GM21360 (cell line): ENCODE data around the gene MRPL36.
"Not testable (repeated sequence)": the region's sequence is repeated elsewhere in the genome, so short reads cannot be mapped to it uniquely, and the experiment has no call there.

Source experiments
- ATAC-seq: cut with Tn5 transposase; IDR thresholded peaks from one replicate; pipeline ENCODE4 v1.9.1; 2021; ENCODE audit warnings: mild to moderate bottlenecking, moderate library complexity; ENCODE audit not compliant: unreplicated experiment

Gene MRPL36

DNA sequence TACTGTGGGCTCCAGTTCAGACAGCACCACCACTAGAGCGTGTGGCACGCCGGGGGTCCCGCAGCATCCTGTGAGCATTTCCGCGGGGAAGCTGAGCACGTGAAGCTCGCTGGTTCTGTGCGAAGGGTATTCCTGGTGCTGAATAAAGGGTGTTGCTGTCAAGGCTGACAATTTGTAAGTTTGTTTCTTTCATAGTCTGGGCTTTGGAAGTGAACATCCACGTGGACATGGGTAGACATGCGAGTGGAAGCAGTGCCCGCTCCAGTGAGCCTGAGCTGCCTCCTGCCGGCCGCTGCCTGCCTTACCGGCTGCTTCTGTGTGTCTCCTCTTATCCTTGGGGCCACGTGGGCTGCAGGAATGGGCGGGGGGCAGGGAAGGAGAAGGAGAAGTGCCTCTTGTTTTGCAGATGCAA lies 16.2 kb upstream of the MRPL36 start:
- ATAC-seq: no peak

DNA sequence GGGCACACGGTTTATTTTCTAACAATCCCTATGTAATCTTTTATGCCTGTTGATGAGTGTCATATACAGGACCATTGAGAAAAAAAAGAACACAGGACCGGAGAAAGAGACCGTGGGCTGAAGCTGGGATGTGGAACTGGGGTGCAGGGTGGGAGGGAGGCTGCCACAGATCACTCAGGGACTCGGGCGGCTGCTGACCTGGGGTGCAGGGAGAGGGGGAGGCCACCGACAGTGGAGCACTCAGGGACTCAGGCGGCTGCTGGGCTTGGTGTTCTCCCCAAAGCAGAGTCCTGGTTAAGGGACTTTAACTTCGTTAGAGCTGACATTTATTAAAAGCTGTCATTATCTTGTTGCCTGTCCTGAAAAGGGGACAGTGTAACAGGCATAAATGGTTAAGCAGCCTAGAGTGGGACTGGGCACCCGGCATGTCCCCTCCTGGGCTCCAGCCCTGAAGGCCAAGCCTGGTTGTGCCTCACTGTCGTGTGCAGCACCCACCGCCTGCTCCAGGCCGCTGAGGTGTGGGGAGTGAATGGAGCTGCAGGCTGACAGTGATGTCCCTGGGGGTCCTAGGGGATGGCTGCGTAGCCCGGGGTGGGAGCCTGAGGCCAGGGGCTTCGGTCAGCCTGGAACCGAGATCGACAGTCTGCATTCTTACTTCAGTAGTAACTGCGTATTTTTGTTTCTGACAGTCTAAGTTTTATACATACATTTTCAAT lies 15.6 kb upstream of the MRPL36 start:
- ATAC-seq: no peak

DNA sequence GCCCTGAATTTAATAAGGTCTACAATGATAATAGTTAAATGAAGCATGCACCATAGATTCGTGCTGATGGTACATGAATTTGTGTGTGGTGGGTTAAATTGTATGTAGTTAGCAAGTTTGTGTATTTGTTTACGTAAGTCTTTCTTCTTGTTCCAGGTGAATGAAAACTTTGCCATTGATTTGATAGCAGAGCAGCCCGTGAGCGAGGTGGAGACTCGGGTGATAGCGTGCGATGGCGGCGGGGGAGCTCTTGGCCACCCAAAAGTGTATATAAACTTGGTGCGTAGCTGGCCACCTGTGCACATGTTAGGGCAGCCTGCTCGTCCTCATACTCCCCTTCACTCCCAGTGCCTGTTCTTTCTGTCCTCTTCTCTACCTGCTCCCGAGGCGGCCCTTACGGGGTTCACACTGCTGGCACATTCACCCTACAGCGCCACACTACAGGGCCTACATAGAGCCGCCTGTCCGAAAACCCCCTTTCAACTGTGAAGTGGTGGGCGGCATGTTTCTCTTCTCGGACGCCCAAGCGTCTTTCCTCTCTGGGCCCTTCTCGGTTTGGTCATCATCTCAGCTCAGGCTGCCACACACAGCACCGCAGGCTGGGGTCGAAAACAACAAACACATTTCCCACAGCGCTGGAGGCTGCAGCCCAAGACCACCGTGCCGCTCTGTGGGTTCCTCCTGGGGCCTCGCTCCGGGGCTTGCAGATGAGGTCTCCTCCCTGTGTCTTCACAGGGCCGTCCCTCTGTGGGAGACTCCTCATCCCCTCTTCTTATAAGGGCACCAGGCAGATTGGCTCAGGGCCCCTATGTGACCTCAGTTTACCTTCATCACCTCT lies 14.8 kb upstream of the MRPL36 start:
- ATAC-seq: no peak

DNA sequence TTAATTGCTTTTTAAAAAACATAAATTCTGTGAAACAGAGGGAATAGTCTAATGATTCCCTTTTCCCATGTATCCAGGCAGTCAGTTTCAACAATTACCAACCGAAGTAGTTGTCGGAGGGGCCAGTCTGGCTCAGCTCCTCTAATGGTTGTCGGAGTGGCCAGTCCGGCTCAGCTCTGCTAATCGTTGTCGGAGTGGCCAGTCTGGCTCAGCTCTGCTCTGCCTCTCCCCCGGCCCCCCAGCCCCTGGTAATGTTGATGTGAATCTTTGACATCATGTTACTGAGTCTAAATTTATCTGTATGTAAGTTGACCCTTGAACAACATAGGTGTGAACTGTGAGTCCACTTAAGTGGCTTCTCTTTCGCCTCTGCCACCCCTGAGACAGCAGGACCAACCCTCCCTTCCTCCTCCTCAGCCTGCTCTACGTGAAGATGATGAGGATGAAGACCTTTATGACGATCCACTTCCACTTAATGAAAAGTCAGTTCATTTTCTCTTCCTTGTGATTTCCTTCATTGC lies 11.0 kb upstream of the MRPL36 start:
- ATAC-seq: no peak

DNA sequence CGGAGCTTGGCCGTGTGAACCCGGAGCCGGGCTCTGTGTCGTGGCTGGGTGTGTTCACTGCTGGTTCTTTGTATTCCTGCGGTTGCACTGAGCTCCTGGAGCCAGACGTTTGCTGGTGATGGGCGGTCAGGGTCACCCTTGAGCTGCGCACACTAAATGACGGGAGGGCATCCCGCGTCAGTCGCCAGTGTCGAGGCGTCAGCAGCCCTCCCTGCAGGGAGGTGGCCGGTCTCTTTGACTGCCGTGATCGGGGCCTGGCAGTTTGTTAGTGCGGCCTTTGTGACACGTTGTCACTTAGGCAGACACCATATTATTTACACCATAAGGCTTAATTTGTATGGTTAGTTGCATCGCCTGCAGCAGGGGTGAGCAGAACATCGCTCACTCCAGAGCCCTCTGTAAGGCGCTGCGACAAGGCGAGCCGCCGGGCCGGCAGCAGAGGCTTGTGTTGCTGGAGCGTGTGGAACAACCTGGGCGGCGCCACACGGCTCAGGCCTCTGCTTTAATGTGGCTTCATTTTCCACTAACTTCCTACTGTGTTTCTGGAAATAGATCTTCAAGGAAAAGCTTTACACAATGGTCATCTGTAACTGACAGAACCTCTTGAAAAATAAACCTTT lies 9.9 kb upstream of the MRPL36 start:
- no peak for ATAC-seq

DNA sequence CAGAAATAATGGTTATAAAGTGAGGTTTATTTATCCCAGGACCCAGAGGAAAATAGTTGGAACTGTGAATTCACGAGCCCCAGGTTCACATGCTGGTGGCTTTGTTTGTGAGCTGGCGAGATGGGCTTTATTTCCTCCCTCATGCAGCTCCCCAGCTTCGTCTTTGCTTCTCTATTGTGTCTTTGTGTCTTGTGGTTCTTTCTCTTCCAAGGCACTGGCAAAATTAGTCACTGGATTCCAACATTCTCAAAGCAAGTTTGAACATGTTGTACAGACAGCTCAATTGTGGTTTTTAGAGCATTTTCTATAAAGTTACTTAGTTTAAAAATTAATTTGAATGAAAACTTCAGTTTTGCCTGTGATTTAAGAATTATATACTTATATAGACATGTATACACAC lies 8.8 kb upstream of the MRPL36 start:
- no peak for ATAC-seq

DNA sequence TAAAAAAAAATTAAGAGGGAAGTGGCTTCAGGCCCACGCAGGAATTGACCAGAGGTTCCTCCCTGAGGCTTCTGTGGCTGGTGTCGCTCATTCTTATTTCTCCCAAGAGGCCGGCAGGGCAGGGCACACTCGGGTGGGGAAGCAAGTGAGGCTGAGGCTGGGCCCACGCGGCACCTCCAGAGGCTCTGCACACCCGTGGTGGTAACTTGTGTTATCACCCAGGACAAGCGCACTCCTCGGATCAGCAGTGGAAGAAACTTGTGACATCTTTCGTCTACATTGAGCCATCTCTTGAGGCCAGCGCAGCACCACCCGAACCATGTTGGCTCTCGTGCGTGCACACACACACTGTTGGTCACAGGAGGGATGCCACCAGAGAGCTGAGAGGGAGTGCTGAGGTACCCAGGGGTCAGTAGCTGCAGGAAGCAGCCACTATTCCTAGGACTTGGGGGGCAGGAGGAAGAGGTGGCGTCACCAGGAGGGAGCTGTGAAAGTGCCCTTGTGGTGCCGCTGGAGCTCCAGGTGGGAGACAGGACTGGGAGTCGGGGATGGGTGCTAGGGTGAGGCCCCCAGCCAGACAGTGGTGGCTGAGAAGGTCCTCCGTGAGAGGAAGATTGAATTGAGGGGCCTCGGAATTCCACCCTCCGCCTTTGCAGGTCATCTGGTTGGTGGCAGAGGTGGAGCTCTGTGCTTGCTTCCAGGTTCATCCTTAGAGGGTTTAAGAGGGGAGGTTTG lies 8.0 kb upstream of the MRPL36 start:
- ATAC-seq: no peak

DNA sequence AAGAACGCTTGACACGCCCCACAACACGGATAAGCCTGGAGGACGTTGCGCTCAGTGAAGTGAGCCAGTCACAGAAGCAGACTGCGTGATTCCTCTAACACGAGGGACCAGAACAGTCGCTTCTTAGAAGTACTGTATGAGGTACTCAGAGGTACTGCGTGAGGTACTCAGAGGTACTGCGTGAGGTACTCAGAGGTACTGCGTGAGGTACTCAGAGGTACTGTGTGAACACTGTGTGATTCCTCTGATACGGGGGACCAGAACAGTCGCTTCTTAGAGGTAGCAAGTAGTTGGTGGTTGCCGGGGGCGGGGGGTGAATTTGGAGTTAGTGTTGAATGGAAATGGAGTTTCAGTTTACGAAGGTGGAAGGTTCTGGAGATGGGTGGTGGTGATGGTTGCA lies 7.3 kb upstream of the MRPL36 start:
- ATAC-seq: no peak

DNA sequence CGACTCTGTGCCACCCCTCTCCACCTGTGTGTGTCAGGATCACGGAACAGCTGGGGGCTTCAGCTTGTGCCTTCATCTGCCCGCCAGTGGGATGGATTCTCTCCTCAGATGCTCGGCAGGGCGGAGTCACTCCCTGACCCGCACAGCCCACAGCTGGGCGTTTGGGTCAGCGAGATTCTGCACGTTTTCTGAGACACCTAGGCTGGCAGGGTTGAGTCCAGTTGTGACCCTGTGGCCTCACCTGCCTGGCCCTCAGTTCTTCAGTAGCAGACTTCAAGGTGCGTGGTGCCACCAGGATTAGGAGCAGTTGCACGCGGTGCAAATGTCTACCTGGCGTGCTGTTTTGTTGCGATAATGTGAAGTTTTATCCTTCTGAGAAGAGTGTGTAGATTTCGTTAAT lies 6.6 kb upstream of the MRPL36 start:
- no peak for ATAC-seq

DNA sequence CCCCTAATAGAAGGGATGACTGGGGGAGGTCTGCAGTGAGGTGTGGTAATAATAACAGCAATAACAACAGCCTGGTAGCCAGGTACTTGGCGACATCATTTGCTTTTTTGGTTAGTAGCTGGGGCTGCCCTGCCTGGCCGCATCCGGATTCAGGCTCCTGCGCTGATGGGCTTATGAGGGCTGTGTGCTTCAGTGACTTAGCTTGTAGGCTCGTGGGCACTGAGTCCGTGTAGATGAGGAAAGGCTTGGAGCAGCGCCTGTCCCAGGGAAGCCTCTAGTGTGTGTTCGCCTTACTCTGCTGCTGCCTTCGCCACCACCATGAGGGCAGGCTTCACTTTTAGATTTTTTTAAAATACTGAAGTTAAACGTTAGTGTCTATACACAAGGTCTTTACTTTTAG lies 6.1 kb upstream of the MRPL36 start:
- ATAC-seq: no peak

DNA sequence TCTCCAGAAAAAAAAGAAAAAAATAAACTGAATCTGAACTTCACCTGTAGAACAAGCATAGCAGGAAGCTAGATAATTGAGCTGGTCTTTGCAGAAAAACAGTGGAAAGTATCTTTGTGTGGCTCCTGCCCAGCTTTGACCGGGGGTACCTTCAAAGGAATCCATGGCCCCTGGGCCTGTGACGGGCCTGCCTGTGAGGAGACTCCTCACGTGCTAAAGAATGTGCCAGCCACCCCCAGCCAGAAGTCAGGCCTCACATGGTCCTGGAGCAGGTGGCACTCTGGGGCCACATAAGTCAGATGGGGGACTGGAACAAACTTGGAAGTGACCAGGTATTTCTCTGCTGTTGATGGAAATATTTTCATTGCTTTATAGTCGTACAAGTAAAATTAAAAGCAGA lies 5.7 kb upstream of the MRPL36 start:
- ATAC-seq: no peak

DNA sequence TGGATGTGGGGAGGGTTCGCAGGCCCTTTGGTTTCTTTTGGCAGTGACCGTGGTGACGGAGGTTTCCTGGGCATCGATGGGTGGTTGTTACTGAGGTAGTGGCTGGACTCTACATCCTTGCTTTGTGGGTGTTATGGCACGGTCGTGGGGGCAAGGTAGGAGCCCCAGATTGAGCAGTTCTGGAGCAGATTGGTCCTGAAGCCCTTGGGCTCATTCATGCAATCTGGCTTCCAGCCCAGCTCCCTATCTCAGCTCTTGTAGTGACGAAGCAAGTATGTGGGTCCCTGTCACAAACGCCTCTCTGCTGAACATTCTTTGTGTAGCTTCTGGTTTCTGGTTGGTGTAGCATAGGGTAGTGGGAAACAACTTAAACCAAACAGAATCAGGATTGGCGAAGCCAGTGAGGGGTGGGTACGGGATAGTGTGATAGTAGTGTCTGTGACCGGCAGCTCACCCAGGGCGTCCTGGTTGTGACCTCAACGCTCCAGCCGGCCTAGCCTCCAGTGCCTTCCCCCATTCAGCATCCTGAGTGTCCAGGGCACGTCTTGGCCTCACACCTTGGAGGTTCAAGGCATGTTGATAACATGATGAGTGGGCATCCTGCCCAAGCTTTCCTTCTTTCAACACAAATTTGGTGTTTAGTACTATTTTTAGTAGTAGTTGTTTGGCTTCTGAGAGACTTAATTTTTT lies 4.5 kb upstream of the MRPL36 start:
- ATAC-seq: no peak

DNA sequence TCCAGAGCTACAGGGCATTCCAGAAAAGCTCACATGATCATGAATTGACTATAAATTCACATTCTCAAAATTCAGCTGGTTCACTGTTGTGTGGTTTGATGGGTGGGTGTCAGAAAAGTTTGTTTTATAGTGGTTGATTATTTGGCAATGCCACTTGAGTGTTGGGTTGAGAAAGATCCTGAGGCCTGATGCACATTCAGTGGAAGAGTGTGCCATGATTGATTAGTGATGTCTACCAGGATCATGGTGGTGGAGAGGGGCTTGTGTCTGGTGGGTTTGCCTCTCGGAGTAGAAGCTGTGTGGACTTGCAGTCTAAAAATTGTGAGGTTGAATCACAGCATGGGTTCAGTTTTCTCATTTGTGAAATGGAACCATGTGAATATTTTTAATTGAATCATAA lies 3.6 kb upstream of the MRPL36 start:
- ATAC-seq: no peak

DNA sequence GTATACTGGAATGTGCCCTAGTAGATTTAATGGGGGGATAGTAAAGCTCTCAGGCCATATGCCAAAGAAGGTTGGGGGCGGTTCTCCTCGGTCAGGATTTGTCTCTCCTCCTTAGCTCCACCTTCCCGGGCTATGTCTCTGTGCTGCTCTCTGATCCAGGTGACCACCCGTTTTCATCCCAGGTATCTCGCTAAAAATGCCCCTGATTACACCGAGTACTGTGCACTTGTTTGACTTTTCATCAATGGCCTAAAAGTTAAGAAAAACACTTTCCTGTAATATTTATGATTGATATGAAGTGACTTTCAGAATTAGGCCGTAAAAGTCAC lies 2.3 kb upstream of the MRPL36 start:
- ATAC-seq: no peak

DNA sequence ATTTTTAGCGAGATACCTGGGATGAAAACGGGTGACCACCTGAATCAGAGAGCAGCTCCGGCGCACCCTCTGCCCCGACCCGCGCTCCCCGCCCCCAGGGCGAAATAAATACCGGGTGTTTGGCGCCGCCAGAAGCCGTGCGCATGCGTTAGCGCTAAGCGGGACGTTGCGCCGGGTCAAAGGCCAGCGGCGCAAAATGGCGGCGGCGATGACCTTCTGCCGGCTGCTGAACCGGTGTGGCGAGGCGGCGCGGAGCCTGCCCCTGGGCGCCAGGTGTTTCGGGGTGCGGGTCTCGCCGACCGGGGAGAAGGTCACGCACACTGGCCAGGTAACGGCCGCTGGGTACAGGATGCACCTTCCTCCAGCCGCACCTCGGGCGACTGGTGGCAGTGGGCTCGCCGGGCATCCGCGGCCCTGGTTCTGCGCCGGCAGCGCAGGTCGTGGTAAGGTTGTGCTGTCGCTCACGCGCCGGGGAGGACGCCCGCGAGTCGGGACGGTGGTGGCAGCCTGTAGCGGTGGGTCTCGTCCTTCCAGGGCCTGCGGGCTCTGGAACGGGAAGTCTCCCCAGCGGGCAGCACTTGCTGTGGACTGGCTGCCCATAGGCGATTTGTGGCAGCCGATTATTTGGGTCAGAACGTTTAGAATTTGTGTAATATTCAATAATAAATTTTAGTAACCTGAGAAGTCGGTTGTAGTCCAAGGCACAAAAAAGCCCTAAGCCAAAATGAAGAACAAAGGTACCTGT lies 1.8 kb upstream of the MRPL36 start, which contains the start of gene NDUFS6:
Gene NDUFS6 (plus strand): TSS at position 186 of the 745 bp plus-strand sequence. CDS start 11 bp downstream, at position 197.
- ATAC-seq: peak; percentile 48

DNA sequence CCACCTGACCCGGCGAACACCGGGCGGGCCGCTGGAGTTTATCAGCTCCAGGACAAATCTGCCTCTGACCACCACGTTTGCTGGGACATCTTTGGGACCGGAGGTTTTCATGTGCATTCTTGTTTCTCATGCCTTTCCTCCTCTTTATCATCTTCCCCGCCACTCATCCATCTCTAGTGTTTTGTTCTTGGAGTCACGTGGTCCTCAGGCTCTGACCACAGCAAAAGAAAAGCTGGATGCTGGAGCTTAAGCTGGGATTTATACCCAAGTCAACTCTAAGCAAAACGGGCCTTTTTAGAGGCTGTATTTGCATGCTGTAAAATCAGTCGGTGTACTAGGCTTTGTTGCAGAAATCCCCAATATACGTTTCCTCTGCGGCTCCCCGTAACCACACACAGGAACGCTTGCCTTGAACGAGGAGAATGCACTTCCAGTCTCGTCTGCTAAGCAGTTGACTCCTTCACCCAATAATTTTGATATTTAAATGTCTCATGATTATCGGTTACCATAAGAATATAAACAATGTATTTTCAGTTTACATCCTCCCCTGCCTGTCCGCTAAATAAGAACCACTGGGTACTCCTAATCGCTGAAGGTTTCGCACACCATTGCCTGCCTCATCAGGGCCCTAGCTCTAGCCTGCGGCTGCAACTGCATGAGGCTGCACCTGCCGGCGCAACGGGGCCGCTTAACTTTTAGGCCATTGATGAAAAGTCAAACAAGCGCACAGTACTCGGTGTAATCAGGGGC lies 1.0 kb upstream of the MRPL36 start:
- peak; percentile 32 for ATAC-seq

DNA sequence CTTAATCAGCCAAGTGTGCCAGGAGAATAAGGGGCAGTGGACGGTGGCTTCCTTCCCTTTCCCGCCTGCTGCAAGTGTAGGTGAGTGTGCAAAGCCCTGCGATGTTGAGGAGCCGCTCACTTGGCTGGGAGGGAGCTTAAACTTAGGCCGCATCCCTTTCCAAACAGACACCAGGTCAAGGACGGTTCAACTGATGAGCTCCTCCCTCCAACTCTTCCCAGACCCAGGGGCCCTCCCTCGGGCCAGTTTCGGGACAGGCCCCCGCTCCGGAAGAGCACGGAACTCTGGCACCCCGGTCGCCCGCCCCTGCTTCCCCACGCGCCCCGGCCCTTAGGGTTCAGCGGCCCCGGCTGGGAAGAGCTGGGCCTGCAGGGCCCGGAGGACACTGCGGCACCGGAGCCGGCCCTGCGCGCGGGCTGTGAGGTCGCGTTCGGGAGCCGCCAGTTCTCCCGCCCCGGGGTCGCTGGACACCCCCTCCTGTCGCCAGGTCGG lies 481 bp downstream of the MRPL36 start:
- peak; percentile 27 for ATAC-seq

DNA sequence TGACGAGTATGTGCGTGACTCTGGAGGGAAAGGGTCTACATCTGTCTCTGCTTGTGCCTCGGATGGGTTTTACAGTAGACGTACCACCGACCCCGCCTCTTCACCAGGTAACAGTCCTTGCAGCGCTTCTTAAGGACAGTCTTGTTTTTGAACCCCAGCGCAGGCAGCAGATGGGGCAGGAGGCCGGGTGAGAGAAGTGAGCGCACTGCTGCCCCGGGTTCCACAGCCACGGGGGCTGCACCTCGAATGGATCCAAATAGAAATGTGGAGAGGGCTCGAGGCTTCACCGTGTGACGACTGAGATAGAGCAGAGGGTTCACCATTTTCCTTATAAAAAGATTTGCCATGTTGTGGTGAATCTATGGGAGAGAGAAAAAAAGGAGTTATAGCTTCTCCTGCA lies 1.0 kb downstream of the MRPL36 start:
- ATAC-seq: not testable (repeated sequence)

DNA sequence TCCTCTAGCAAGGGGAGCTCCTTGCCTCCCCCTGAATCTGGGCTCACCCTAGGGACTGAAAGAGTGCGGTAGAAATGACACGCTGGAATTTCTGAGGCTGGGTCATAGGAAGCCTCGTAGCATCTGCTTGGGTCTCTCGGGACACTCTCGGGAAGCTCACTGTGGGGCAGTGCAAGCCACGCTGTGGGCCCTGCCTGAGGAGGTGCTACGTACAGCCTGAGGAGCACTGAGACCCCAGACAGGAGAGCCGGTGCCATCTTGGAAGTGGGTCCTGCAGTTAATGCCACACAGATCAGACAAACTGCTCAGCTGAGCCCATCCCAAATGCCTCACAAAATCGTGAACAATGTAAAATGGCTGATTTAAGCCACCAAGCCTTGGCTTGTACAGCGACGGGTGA lies 1.8 kb downstream of the MRPL36 start:
- ATAC-seq: no peak
